Epithelial cell of esophagus (primary cell): ENCODE results near the gene NFIA.

ENCODE experiments used
- DNase-seq: peaks from one replicate; pipeline ENCODE4 v3.0.0; 2010; ENCODE audit warnings: low read depth
- H3K4me3 ChIP-seq: 2 replicates; pipeline ENCODE4 v1.5.1; 2011; ENCODE audit warnings: mild to moderate bottlenecking, low read length, control low read depth
- CTCF ChIP-seq: IDR thresholded peaks from 2 replicates; pipeline ENCODE4 v1.5.1; 2011; ENCODE audit warnings: low read depth, mild to moderate bottlenecking, low read length, control low read depth, inconsistent platforms; ENCODE audit not compliant: insufficient read depth; ENCODE audit errors: missing control alignments

NFIA gene

DNA sequence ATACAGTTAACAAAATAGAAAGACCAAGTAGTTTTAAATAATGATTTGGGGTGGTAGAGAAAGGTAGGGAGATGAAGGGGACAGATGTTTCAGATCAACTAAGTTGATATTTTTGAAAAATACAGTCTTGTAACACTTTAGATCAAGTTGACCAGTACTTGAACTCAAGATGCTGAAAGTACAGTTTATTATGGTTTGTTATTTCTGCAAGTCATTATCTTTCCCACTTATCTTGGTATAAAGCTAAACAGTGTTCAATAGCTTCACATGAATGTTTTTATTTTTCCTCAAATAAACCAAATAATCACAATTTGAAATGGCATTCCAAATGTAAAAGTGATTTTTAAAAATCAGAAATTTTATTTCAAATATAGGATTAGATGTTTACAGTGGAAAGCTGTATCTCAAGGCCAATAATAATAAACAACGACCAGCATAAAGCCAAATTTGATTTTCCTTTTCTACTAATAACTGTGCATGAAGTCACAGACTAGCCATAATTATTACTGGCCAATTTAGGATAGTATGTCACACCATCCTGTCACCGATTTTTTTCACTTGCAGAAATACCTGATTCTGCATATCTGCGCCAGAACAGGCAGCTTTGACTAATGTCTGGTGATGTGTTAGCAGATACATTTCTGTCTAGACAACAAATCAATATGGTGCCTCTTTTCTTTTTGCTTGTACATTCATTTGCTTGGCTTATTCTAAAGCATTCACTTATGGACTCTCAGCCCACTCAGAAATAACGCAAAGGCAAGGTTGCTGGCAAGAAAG lies 322.4 kb downstream of the NFIA start:
- DNase-seq = no peak
- no peak overlapping the region for H3K4me3 ChIP-seq
- no peak for TF ChIP-seq CTCF

- H3K4me3 ChIP-seq = no peak overlapping the region
- no peak for DNase-seq
- TF ChIP-seq CTCF = no peak
Observed at GRCh38 chr1:61406467-61406866, 324.1 kb downstream of the NFIA start.

DNA sequence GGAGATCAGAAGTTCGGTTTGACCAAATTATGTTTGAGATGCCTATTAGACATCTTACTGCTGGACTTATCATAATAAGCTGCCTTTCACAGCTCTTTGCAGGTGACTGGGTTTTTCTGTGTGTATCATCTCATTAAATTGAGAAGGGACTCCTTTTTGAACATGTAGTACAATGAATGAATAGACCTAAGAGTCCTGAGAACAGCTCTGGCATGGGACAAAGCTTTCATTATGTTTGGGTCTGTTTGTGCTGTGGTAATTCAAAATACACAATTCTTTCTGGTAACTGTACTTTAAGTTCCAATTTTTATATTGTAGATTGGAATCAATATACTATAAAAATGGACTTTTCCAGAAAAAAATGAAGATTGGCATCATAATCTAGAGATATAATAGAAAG lies 330.2 kb downstream of the NFIA start:
- H3K4me3 ChIP-seq = no peak overlapping the region
- no peak for TF ChIP-seq CTCF
- no peak for DNase-seq

- TF ChIP-seq CTCF = no peak
- DNase-seq = no peak
Observed at GRCh38 chr1:61419196-61419595, 336.8 kb downstream of the NFIA start.

GRCh38 chr1:61419657-61420056 lies 337.3 kb downstream of the NFIA start:
- no peak for TF ChIP-seq CTCF
- DNase-seq = no peak
- no peak overlapping the region for H3K4me3 ChIP-seq

More at GRCh38 chr1:61419196-61419595, 336.8 kb downstream of the NFIA start:
- no peak overlapping the region for H3K4me3 ChIP-seq

DNA sequence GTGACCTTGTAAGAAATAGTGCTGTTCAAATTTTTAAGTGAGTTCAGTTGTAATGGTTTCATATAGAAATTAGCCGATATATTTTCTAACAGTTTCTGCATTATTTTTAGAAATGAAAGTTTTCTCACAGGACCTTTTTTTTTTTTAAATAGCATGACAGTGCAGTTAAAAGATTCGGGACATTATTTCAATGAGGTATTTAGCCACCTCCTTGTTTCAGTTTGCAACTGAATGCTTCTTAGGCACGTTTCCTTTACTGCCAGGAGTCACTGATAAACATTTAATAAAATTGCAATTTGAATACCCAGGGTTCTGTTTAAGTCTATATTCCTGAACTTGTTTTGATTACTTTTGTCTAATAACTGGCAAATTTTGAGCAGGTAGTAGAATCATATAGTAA lies 337.9 kb downstream of the NFIA start:
- DNase-seq = no peak
- TF ChIP-seq CTCF = no peak
- no peak overlapping the region for H3K4me3 ChIP-seq
